ENCODE results near the gene MAP2K3.

Gene MAP2K3

GRCh38 chr17:21299981-21300600 is 15.6 kb downstream of the MAP2K3 start:
- TF ChIP-seq CTCF (IDR thresholded peaks at IDR 0.05) = no peak
- Mint-ChIP-seq H3K4me3 (no peak overlapping the region), H3K36me3 (ENCODE audit: low read depth) (peaks cover 20% of the 10 kb centered on the region), H3K27ac (no peak overlapping the region), H3K4me1 (no peaks in the 10 kb centered on the region), H3K9me3 (peaks cover 63% of the 10 kb centered on the region), H3K27me3 (ENCODE audit: low read depth, poor library complexity) (peaks cover 6% of the 10 kb centered on the region)
- no peak for DNase-seq

GRCh38 chr17:21300601-21301571 is 16.4 kb downstream of the MAP2K3 start:
- peaks cover 24% of the 10 kb centered on the region for H3K36me3 Mint-ChIP-seq (ENCODE audit: low read depth)
- no peak for TF ChIP-seq CTCF (IDR thresholded peaks at IDR 0.05)
- peaks cover 63% of the 10 kb centered on the region for H3K9me3 Mint-ChIP-seq
- H3K4me3 Mint-ChIP-seq = no peak overlapping the region
- peak overlapping the region; percentile 15 for H3K27ac Mint-ChIP-seq
- DNase-seq = no peak
- H3K27me3 Mint-ChIP-seq (ENCODE audit: low read depth, poor library complexity) = peaks cover 6% of the 10 kb centered on the region
- H3K4me1 Mint-ChIP-seq = no peaks in the 10 kb centered on the region

GRCh38 chr17:21301593-21302550 is 17.4 kb downstream of the MAP2K3 start:
- DNase-seq = no peak
- Mint-ChIP-seq H3K4me3 (no peak overlapping the region), H3K27ac (no peak overlapping the region), H3K27me3 (ENCODE audit: low read depth, poor library complexity) (peaks cover 6% of the 10 kb centered on the region), H3K9me3 (peaks cover 55% of the 10 kb centered on the region), H3K36me3 (ENCODE audit: low read depth) (peaks cover 24% of the 10 kb centered on the region), H3K4me1 (no peaks in the 10 kb centered on the region)
- no peak for TF ChIP-seq CTCF (IDR thresholded peaks at IDR 0.05)

GRCh38 chr17:21302711-21303425 is 18.4 kb downstream of the MAP2K3 start:
- no peak for TF ChIP-seq CTCF (IDR thresholded peaks at IDR 0.05)
- DNase-seq = no peak
- Mint-ChIP-seq H3K27ac (no peak overlapping the region), H3K4me1 (no peaks in the 10 kb centered on the region), H3K4me3 (no peak overlapping the region), H3K9me3 (peaks cover 51% of the 10 kb centered on the region), H3K36me3 (ENCODE audit: low read depth) (peaks cover 24% of the 10 kb centered on the region), H3K27me3 (ENCODE audit: low read depth, poor library complexity) (peaks cover 6% of the 10 kb centered on the region)

GRCh38 chr17:21303441-21304065 is 19.0 kb downstream of the MAP2K3 start:
- Mint-ChIP-seq H3K4me1 (no peaks in the 10 kb centered on the region), H3K27ac (no peak overlapping the region), H3K4me3 (no peak overlapping the region), H3K36me3 (ENCODE audit: low read depth) (peaks cover 29% of the 10 kb centered on the region), H3K9me3 (peaks cover 47% of the 10 kb centered on the region), H3K27me3 (ENCODE audit: low read depth, poor library complexity) (peaks cover 8% of the 10 kb centered on the region)
- no peak for DNase-seq
- TF ChIP-seq CTCF (IDR thresholded peaks at IDR 0.05) = no peak
